Transverse colon (tissue), 3 donors: ENCODE data around the gene GABPB1.

Experiments used
- EP300 ChIP-seq: sonication (generic); formaldehyde crosslinking; IDR thresholded peaks from one replicate; pipeline ENCODE4 v1.6.1; 2017; ENCODE audit warnings: antibody characterized with exemption, low read depth
- POLR2A ChIP-seq: fragments of 450-650 bp; IDR thresholded peaks from one replicate; pipeline ENCODE4 v1.6.1; 2016; ENCODE audit warnings: antibody characterized with exemption, mild to moderate bottlenecking, moderate library complexity
- TF ChIP-seq, protein P1 (sequence below), 5 experiments: fragments of 200-600 bp in 3 of 5; fragments of 450-650 bp in 2 of 5; sonication (generic) in 3 of 5; IDR thresholded peaks; 1 replicate in 2 of 5; 2 replicates in 3 of 5; pipeline ENCODE4 v1.5.1; 2016 to 2017; ENCODE audit warnings: antibody characterized with exemption in 5 of 5, inconsistent platforms in 3 of 5, mild to moderate bottlenecking in 2 of 5, moderate library complexity in 1 of 5

DNA sequence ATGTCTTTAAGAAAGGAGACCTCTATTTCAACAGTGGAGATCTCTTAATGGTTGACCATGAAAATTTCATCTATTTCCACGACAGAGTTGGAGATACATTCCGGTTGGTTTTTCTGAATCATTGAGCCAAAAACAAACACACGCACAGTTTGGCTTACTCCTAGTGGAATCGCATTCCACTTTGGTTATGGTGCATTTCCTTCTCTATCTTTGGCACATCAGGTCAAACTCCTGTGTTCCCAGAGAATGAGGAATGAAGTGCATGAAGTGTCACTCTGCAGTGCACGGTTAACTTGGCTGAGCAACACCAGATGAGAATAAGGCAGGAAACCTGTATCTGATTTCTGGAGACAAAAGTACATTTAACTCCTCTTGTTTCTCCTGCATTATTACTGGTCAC is 127.9 kb downstream of the GABPB1 start:
- TF ChIP-seq, protein P1, sequence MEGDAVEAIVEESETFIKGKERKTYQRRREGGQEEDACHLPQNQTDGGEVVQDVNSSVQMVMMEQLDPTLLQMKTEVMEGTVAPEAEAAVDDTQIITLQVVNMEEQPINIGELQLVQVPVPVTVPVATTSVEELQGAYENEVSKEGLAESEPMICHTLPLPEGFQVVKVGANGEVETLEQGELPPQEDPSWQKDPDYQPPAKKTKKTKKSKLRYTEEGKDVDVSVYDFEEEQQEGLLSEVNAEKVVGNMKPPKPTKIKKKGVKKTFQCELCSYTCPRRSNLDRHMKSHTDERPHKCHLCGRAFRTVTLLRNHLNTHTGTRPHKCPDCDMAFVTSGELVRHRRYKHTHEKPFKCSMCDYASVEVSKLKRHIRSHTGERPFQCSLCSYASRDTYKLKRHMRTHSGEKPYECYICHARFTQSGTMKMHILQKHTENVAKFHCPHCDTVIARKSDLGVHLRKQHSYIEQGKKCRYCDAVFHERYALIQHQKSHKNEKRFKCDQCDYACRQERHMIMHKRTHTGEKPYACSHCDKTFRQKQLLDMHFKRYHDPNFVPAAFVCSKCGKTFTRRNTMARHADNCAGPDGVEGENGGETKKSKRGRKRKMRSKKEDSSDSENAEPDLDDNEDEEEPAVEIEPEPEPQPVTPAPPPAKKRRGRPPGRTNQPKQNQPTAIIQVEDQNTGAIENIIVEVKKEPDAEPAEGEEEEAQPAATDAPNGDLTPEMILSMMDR (IDR thresholded peaks at IDR 0.05): no peak
- TF ChIP-seq POLR2A: no peak
- no peak for TF ChIP-seq EP300
